Stimulated activated CD4-positive, alpha-beta T cell treated with anti-CD3 and anti-CD28 coated beads, TNF-alpha, amount 100 ng/mL, for 1 hour (primary cell): Measurements from ENCODE around the gene SPIC.

Experiments
- DNase-seq, 3 donors: peaks; one replicate each; pipeline ENCODE4 v3.0.0-alpha.2; 2020; ENCODE audit warnings: low read depth in 3 of 3, low spot score in 1 of 3

SPIC gene

DNA sequence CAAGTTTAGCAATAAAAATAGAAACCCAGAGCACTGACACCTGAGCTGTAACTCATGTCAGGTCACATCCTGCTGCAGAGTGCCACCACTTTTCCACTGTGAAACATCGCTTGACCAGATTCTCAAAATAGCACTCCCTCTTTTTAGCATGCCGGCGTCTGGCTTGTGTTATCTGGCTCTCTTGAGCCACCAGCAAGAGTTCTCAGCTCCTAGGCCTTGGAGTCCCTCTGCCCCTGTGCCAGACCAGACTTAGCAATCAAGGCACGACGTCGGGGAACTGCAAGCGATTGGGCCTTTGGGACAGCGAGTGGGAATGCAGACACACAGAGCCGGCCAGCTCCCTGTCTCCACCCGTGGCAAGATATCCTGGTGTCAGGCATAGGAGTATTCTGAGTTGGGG lies 52.5 kb downstream of the SPIC start:
- DNase-seq = no peak

DNA sequence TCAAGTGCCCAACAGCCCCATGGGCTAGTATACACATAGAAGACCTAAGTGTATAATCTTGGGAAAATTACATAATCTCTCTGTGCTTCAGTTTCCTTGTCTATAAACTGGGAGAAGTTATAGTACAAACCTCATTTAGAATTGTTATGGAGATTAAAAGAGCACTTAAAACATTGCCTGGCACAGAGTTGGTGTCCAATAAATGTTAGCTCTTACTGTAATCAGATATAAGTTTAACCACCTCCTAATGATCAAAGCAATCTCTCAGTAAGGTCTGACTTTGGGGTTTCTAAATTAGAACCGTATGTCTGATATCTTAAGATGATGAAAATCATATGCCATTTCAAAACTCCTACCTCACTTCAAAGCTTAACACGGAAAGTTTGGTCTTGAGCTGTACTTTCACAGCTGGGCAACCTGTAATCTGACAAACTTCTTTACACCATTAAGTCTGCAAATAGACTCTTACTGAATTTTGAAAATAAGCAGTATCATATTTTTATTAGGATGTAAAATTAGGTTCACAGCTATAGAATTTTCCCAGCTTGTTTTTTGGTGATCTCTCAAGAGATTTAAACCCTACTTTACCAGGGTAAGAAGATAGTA lies 61.0 kb downstream of the SPIC start:
- DNase-seq = no peak
